Measurements from ENCODE around the gene MESP1. TPM values are rescaled to one million over a fixed set of nuclear protein-coding genes. Genes with fewer than 3 reads are reported as not detected.

MESP1 gene
- total RNA-seq, 1 donor from 2014 or later = 0.46 TPM

GRCh38 chr15:89760303-89761008 is 9.4 kb upstream of the MESP1 start:
- no peak for DNase-seq (ENCODE audit: low read depth, low spot score)

- DNase-seq (ENCODE audit: low read depth, low spot score) = no peak
Measured at GRCh38 chr15:89759835-89760234, 8.8 kb upstream of the MESP1 start.

DNA sequence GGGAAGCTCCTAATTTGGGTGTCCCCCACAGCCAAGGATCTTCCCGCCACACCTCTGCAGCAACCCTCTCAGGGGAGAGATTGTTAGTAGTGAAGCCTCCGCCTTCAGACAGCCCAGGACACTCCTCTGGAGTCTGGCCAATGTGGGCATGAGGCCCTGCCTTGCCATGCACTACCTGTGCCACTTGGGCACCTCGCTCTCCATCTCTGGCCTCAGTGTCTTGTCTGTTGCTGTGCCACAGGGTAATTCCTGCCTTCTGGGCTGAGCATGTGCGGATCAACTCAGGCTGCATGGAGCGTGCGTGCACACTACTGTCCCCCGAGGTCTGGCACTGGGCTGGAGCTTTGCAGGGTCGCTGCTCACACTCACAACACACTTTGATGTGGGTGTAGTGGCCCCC is 7.9 kb upstream of the MESP1 start:
- no peak for DNase-seq (ENCODE audit: low read depth, low spot score)

DNA sequence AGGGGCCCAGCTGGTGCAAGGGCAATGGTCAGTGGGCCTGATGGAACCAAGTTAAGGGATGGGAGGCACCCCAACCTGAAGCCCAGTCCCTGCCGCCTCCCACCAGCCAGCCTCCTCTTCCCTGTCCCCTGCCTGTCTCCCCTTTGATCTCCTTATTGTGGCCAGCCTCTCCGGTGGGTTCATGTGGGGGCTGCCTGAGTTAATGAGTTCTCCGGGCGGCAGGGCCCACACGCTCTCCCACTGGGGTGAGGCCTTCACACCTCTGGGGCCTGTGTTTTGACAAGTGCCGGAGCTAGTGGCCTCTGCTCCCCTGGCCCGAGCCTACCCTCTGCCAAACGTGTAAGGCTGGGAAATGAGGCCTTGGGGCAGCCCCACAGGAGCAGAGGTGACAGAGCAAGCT is 7.2 kb upstream of the MESP1 start:
- DNase-seq (ENCODE audit: low read depth, low spot score) = no peak

- no peak for DNase-seq (ENCODE audit: low read depth, low spot score)
Measured at GRCh38 chr15:89756897-89757296, 5.8 kb upstream of the MESP1 start.

DNA sequence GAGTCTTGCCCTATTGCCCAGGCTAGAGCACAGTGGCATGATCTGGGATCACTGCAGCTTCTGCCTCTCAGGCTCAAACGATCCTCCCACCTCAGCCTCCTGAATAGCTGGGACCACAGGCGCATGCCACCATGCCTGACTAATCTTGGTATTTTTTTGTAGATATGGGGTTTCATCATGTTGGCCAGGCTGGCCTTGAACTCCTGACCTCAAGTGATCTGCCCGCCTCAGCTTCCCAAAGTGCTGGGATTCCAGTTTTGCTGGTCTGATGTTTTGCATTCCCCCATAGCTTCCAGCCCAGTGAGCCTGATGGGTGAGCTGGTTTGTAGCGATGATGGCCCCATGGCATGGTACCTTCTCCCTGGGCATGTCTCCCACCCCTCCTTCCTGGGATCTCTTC is 4.7 kb upstream of the MESP1 start:
- no peak for DNase-seq (ENCODE audit: low read depth, low spot score)

DNA sequence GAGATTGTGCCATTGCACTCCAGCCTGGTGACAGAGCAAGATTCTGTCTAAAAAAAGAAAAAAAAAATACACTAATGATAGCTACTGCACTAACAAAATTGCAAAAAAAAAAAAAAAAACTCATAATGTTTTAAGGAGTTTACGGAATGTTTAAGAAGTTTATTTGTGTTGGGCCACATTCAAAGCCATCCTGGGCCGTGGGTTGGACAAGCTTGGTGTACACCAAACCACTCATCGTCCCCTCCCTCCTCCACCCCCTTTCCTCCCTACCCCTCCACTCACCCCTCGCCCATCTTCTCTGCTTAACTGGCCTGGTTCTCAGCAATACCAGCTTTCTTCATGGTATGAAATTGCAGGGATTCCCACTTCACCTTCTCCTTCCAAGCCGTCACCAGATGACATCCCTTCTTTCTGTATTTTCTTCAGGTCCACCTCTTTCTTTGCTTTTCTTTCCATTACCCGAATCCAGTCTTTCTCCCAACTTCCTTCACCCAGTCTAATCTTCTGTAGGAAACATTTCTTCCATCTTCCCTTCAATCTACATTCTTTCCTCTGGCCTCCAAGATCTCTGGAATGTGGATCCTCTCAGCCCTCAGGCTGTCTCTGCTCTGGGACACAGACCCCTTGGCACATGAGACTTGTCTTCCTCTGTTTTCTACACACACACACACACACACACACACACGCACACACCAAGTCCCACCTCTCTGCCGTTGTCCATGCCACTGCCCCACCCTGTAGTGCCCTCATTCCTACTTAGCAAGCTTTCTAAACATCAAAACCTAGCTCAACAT is 3.5 kb upstream of the MESP1 start:
- DNase-seq (ENCODE audit: low read depth, low spot score) = no peak

DNA sequence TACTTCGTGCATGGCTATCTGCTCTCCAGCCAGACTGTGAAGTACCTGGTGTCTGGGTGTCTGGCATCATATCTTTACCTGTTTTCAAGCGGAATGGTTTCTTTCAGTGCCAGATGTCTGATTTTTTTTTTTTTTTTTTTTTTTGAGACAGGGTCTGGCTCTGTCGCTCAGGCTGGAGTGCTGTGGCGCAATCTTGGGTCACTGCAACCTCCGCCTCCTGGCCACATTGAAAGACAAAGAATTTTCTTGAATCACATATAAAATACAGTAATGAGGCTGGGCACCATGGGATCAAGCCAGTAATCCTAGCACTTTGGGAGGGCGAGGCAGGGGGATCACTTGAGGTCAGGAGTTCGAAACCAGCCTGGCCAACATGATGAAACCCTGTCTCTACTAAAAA is 2.8 kb upstream of the MESP1 start:
- DNase-seq (ENCODE audit: low read depth, low spot score) = no peak

GRCh38 chr15:89751748-89752147 is 699 bp upstream of the MESP1 start:
- no peak for DNase-seq (ENCODE audit: low read depth, low spot score)

DNA sequence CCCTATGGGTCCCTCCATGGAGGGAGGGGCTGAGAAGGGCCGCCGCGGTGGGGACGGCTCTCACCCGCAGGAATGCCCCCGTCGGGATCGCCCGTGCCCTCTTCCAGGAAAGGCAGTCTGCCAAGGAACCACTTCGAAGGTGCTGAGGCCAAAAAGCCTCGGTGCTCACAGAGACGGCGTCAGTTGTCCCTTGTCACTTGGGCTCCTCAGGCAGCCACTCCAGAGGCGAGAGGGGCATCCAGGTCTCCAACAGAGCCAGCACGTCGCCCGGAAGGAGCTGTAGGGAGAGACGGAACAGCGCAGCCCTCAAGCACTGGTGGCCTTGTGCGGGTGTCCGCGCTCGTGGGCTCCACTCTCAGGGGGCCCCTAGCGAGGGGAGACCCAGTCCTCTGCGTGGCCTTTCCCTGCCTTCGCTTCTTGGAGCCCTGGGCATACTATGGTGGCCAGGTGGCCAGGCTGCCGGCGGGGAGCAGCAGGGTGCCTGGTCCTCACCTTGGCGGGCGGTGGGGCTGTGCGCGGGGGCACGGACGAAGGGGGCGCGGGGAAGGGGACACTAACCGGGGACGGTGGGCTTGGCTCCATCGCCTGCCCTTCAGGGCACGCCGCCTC is 994 bp downstream of the MESP1 start:
- no peak for DNase-seq (ENCODE audit: low read depth, low spot score)

GRCh38 chr15:89749526-89749925 is 1.5 kb downstream of the MESP1 start:
- DNase-seq (ENCODE audit: low read depth, low spot score) = no peak

DNA sequence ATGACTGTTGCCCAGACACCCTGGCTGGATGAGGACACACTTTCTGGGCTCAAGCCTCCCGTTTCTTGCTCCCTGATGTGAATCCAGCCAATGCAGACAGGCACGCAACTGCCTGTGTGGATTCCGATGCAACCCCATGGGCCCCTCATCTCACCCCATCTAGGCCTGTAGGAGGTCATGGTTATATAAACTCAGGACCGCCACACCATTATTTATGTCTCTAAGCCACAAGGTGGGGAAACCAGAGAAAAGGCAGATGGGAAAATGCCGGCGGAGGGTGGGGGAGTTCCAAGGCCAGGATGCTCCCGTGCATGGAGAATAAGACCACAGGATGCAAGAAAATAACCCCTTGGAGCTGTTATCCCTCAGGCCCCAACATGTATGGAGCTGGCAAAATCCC is 2.0 kb downstream of the MESP1 start:
- DNase-seq (ENCODE audit: low read depth, low spot score) = no peak

- no peak for DNase-seq (ENCODE audit: low read depth, low spot score)
Measured at GRCh38 chr15:89747708-89748682, 3.1 kb downstream of the MESP1 start.

DNA sequence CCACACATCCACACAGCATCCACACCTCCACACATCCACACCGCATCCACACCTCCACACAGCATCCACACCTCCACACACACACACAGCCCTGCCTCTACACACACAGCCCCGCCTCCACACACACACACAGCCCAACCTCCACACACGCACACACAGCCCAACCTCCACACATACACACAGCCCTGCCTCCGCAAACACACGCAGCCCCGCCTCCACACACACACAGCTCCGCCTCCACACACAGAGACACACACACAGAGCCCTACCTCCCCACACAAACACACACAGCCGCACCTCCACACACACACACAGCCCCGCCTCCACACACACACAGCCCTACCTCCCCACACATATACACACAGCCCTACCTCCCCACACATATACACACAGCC is 4.7 kb downstream of the MESP1 start:
- no peak for DNase-seq (ENCODE audit: low read depth, low spot score)

- no peak for DNase-seq (ENCODE audit: low read depth, low spot score)
Measured at GRCh38 chr15:89745768-89746167, 5.3 kb downstream of the MESP1 start.

- no peak for DNase-seq (ENCODE audit: low read depth, low spot score)
Measured at GRCh38 chr15:89745131-89745530, 5.9 kb downstream of the MESP1 start.

DNA sequence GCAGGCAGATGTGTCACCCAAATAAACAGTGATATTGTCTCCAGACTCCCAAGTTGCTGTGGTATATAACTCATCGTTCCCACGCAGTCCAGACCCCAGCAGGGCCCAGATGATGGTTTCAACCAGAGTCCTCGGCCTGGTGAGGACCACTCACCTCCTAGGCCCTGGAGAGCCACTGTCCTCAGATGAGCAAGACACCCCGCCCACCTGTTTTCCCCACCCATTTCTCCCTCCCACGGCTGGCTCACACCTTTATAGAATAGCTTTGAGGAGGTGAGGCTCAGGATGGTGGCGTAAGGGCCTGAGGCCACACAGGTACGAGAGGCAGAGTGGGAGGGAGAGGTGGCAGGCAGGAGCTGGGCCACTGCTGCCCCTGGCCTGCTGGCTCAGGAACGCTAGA is 7.5 kb downstream of the MESP1 start:
- DNase-seq (ENCODE audit: low read depth, low spot score) = no peak

- no peak for DNase-seq (ENCODE audit: low read depth, low spot score)
Measured at GRCh38 chr15:89743011-89743410, 8.0 kb downstream of the MESP1 start.

DNA sequence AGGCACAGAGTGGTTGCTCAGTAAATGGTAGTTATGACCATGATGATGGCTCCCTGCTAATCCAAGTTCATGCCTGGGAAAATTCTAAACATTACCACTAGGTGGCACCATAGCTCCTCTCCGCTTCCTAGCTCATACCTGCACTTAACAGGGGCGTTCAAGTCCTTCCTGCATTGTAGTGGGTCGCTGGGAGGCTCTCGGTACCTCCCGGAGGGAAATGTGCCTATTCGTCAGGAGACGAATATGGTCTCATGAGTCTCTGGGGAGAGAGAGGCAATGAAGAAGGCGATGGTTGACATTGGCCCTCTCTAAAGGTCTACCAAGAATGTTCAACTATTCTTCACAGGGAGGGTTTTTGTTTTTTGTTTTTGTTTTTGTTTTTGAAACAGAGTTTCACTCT is 10.9 kb downstream of the MESP1 start:
- DNase-seq (ENCODE audit: low read depth, low spot score) = peak; percentile 29

DNA sequence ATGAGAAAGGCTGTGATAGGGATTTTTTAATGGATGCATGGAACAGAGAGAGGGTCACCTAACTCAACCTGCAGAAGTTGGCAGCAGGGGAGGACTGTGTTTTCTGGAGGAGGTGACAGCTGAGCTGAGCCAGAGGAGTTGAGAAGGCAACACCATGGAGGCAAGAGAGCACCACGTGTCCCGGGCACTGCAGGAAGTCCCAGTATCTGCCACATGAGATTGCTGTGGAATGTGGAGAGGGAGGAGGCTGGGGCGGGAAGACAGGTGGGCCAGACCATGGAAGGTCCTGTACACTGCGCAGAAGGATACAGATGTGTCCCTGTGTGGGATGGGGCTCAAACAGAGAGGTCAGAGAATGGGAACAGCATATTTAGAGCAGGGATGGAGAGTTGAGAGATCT is 15.3 kb downstream of the MESP1 start:
- DNase-seq (ENCODE audit: low read depth, low spot score) = no peak

- no peak for DNase-seq (ENCODE audit: low read depth, low spot score)
Measured at GRCh38 chr15:89732451-89733172, 18.4 kb downstream of the MESP1 start.
